ENCODE data around the gene FILIP1L. TPM values are rescaled to one million over a fixed set of nuclear protein-coding genes. Genes with fewer than 3 reads are reported as not detected.

The FILIP1L gene
- total RNA-seq, 1 donor from 2014 or later, result 19.1 TPM

DNA sequence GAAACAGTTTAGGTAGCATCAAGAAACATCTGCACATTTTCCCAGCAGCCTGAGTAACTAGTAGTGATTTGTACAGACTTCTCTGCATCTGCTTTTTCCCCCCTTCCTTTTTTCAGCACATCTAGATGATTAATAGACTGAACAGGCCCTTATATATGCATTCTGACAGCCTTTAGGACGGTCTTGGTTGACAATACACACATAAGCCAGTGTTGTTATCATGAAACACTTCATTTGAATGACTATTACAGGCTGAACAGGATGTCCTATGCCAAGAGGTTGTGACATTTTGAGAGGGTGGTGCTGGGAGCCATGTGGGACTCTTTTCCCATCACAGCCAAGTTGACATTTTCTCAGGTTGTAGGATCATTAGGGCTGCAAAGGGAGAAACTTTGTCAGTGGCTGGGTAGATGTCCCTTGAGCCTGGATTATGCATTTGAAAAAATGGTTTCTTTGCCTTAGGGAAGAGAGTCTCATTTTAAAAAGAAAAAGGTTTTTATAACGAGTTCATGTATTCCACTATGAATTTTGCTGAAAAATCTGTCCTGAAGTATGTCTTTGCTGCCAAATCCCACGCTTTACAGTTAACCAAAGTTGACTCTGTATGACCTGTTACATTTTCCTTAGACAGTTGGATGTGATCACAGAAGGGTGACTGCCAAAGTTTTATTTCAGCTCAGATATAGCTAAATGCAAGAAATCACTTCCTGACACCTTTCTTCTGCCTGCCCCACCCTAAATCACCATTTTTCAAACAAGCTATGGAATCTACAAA lies 73.7 kb downstream of the FILIP1L start:
- DNase-seq (ENCODE audit: low spot score), result no peak
- Mint-ChIP-seq H3K36me3 (ENCODE audit: low read depth, unreplicated experiment) (no peaks in the 10 kb centered on the region), H3K4me1 (ENCODE audit: unreplicated experiment) (peaks cover 10% of the 10 kb centered on the region), H3K4me3 (ENCODE audit: unreplicated experiment) (no peak overlapping the region), H3K27ac (ENCODE audit: unreplicated experiment) (no peak overlapping the region), H3K9me3 (ENCODE audit: unreplicated experiment) (no peaks in the 10 kb centered on the region), H3K27me3 (ENCODE audit: unreplicated experiment) (no peaks in the 10 kb centered on the region)
- TF ChIP-seq, protein P1, sequence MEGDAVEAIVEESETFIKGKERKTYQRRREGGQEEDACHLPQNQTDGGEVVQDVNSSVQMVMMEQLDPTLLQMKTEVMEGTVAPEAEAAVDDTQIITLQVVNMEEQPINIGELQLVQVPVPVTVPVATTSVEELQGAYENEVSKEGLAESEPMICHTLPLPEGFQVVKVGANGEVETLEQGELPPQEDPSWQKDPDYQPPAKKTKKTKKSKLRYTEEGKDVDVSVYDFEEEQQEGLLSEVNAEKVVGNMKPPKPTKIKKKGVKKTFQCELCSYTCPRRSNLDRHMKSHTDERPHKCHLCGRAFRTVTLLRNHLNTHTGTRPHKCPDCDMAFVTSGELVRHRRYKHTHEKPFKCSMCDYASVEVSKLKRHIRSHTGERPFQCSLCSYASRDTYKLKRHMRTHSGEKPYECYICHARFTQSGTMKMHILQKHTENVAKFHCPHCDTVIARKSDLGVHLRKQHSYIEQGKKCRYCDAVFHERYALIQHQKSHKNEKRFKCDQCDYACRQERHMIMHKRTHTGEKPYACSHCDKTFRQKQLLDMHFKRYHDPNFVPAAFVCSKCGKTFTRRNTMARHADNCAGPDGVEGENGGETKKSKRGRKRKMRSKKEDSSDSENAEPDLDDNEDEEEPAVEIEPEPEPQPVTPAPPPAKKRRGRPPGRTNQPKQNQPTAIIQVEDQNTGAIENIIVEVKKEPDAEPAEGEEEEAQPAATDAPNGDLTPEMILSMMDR (IDR thresholded peaks at IDR 0.05; ENCODE audit: unreplicated experiment), result no peak

DNA sequence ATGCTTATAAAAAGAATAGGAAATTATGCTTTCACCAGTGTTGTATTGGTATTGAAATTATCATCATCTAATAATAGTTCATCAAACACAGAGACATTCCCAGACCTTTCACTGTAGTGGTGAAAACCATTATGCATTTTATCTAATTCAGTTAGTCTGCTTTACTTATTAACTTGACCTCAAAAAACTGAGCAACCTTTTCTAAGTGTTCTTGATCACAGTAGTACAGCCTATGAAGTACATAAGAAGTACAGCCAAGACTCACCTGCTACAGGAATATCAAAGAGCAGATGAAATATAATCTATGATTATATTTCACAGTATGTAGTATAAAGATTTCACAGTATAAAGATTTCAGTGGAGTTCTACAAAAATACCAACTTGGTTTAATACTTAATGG lies 75.2 kb downstream of the FILIP1L start:
- no peak for DNase-seq (ENCODE audit: low spot score)
- TF ChIP-seq, protein P1 (IDR thresholded peaks at IDR 0.05; ENCODE audit: unreplicated experiment), result no peak
- Mint-ChIP-seq H3K27ac (ENCODE audit: unreplicated experiment) (no peak overlapping the region), H3K9me3 (ENCODE audit: unreplicated experiment) (no peaks in the 10 kb centered on the region), H3K36me3 (ENCODE audit: low read depth, unreplicated experiment) (no peaks in the 10 kb centered on the region), H3K4me1 (ENCODE audit: unreplicated experiment) (no peaks in the 10 kb centered on the region), H3K27me3 (ENCODE audit: unreplicated experiment) (no peaks in the 10 kb centered on the region), H3K4me3 (ENCODE audit: unreplicated experiment) (no peak overlapping the region)

GRCh38 chr3:100033903-100034471 lies 80.3 kb downstream of the FILIP1L start:
- no peak for DNase-seq (ENCODE audit: low spot score)
- Mint-ChIP-seq H3K4me1 (ENCODE audit: unreplicated experiment) (no peaks in the 10 kb centered on the region), H3K36me3 (ENCODE audit: low read depth, unreplicated experiment) (no peaks in the 10 kb centered on the region), H3K9me3 (ENCODE audit: unreplicated experiment) (no peaks in the 10 kb centered on the region), H3K4me3 (ENCODE audit: unreplicated experiment) (no peak overlapping the region), H3K27ac (ENCODE audit: unreplicated experiment) (no peak overlapping the region), H3K27me3 (ENCODE audit: unreplicated experiment) (no peaks in the 10 kb centered on the region)
- TF ChIP-seq, protein P1 (IDR thresholded peaks at IDR 0.05; ENCODE audit: unreplicated experiment), result no peak

GRCh38 chr3:100033184-100033583 lies 81.1 kb downstream of the FILIP1L start:
- DNase-seq (ENCODE audit: low spot score), result no peak
- TF ChIP-seq, protein P1 (IDR thresholded peaks at IDR 0.05; ENCODE audit: unreplicated experiment), result no peak
- Mint-ChIP-seq H3K27me3 (ENCODE audit: unreplicated experiment) (no peaks in the 10 kb centered on the region), H3K4me3 (ENCODE audit: unreplicated experiment) (no peak overlapping the region), H3K36me3 (ENCODE audit: low read depth, unreplicated experiment) (no peaks in the 10 kb centered on the region), H3K4me1 (ENCODE audit: unreplicated experiment) (no peaks in the 10 kb centered on the region), H3K27ac (ENCODE audit: unreplicated experiment) (no peak overlapping the region), H3K9me3 (ENCODE audit: unreplicated experiment) (no peaks in the 10 kb centered on the region)

- H3K27ac Mint-ChIP-seq (ENCODE audit: unreplicated experiment), result no peak overlapping the region
- no peaks in the 10 kb centered on the region for H3K9me3 Mint-ChIP-seq (ENCODE audit: unreplicated experiment)
- H3K27me3 Mint-ChIP-seq (ENCODE audit: unreplicated experiment), result no peaks in the 10 kb centered on the region
- TF ChIP-seq, protein P1 (IDR thresholded peaks at IDR 0.05; ENCODE audit: unreplicated experiment), result no peak
- H3K36me3 Mint-ChIP-seq (ENCODE audit: low read depth, unreplicated experiment), result no peaks in the 10 kb centered on the region
- DNase-seq (ENCODE audit: low spot score), result no peak
- H3K4me3 Mint-ChIP-seq (ENCODE audit: unreplicated experiment), result no peak overlapping the region
- H3K4me1 Mint-ChIP-seq (ENCODE audit: unreplicated experiment), result no peaks in the 10 kb centered on the region
Measured at GRCh38 chr3:100032243-100032642, 82.1 kb downstream of the FILIP1L start.

Measured in endothelial cell (in vitro differentiated cells).